ENCODE measurements around the gene PAF1. TPM values are rescaled to one million over a fixed set of nuclear protein-coding genes. Genes with fewer than 3 reads are reported as not detected.

The PAF1 gene
- total RNA-seq, 1 experiment from 2014 or later: 38.0 TPM

DNA sequence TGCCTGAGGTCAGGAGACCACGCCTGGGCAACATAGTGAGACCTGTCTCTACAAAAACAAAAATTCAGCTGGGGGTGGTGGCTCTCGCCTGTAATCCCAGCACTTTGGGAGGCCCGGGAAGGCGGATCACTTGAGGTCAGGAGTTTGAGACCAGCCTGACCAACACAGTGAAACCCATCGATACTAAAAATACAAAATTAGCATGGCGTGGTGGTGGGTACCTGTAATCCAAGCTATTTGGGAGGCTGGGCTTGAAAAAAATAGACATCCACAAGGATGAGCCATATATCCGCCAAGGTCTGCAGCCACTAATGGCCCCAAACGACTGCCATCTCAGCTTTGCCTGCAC is 41.7 kb upstream of the PAF1 start:
- Histone ChIP-seq H2BK15ac (ENCODE audit: low read depth, low read length) (no peak overlapping the region), H3K27me3 (ENCODE audit: insufficient read depth, low read length) (no peaks in the 10 kb centered on the region), H2BK5ac (ENCODE audit: insufficient read length, low read length) (no peak overlapping the region), H4K91ac (ENCODE audit: insufficient read length, low read depth, low read length) (no peak overlapping the region), H4K8ac (replicated peaks; ENCODE audit: insufficient read length, low read depth, low read length) (no peak overlapping the region), H3K14ac (ENCODE audit: insufficient read depth, low read length) (no peak overlapping the region), H3K4me2 (ENCODE audit: insufficient read depth, insufficient read length, low read length) (no peak overlapping the region), H3K27ac (ENCODE audit: insufficient read length, low read depth, low read length) (no peak overlapping the region), H3K23me2 (ENCODE audit: insufficient read length, low read depth, low read length, poor library complexity, severe bottlenecking) (peaks cover 10% of the 10 kb centered on the region), H3K79me1 (ENCODE audit: insufficient read depth, low read depth, low read length, poor library complexity, severe bottlenecking) (peaks cover 9% of the 10 kb centered on the region), H3K4me1 (ENCODE audit: insufficient read depth, low read length) (peaks cover 4% of the 10 kb centered on the region; the same call in 1 of the 2 replicates), H2AFZ (ENCODE audit: low read length) (no peak overlapping the region), H2BK20ac (ENCODE audit: low read depth, low read length, poor library complexity, severe bottlenecking) (no peak overlapping the region), H4K5ac (ENCODE audit: insufficient read length, low read depth, low read length) (no peak overlapping the region), H3K18ac (ENCODE audit: insufficient read length, low read depth, low read length) (no peak overlapping the region), H3K56ac (ENCODE audit: insufficient read length, low read depth, low read length) (no peak overlapping the region), H3K9ac (ENCODE audit: extremely low read depth, insufficient read length, low read length) (no peak overlapping the region), H3K9me3 (ENCODE audit: control insufficient read depth, low read depth, low read length) (no peaks in the 10 kb centered on the region), H3K4ac (ENCODE audit: low read depth, low read length) (no peak overlapping the region), H2BK12ac (ENCODE audit: insufficient read length, low read depth, low read length) (no peak overlapping the region), H4K20me1 (ENCODE audit: control insufficient read depth, insufficient read depth, insufficient read length) (no peaks in the 10 kb centered on the region), H3K79me2 (ENCODE audit: insufficient read depth, low read length) (peaks cover 6% of the 10 kb centered on the region; the same call in 1 of the 2 replicates), H3T11ph (ENCODE audit: low read length) (no peak overlapping the region), H2BK120ac (ENCODE audit: low read depth, low read length, poor library complexity, severe bottlenecking) (no peak overlapping the region), H3K23ac (ENCODE audit: insufficient read length, low read depth, low read length) (no peak overlapping the region), H2AK5ac (ENCODE audit: insufficient read length, low read length) (no peak overlapping the region)
- DNase-seq: no peak
- H3K9me3 Mint-ChIP-seq: peaks cover 0 to 7% of the 10 kb centered on the region in 2 experiments; a peak in 2 of 5 replicates
- peaks cover 32 to 40% (median 37%) of the 10 kb centered on the region in 3 experiments for H3K36me3 Mint-ChIP-seq (ENCODE audit: insufficient read depth in 1 of 3, low read depth in 3 of 3)
- peaks cover 4% of the 10 kb centered on the region for H3K27me3 Mint-ChIP-seq (ENCODE audit: low read depth)
- TF ChIP-seq, protein P1, sequence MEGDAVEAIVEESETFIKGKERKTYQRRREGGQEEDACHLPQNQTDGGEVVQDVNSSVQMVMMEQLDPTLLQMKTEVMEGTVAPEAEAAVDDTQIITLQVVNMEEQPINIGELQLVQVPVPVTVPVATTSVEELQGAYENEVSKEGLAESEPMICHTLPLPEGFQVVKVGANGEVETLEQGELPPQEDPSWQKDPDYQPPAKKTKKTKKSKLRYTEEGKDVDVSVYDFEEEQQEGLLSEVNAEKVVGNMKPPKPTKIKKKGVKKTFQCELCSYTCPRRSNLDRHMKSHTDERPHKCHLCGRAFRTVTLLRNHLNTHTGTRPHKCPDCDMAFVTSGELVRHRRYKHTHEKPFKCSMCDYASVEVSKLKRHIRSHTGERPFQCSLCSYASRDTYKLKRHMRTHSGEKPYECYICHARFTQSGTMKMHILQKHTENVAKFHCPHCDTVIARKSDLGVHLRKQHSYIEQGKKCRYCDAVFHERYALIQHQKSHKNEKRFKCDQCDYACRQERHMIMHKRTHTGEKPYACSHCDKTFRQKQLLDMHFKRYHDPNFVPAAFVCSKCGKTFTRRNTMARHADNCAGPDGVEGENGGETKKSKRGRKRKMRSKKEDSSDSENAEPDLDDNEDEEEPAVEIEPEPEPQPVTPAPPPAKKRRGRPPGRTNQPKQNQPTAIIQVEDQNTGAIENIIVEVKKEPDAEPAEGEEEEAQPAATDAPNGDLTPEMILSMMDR (conservative IDR thresholded peaks at IDR 0.05): no peak
- WGBS (ENCODE audit: extremely low coverage, insufficient read length, low lambda C conversion rate): no CpG with 5 or more reads among the region's 8 CpGs
- H3K27ac Mint-ChIP-seq: peak overlapping the region; percentile 48 to 92 (median 68); a peak in 4 of 7 replicates
- peaks cover 43 to 53% of the 10 kb centered on the region in 2 experiments for H3K4me1 Mint-ChIP-seq
- peak overlapping the region; percentile 51 to 100; a peak in 1 of 5 replicates for H3K4me3 Mint-ChIP-seq
